Thyroid gland (tissue), 4 donors: ENCODE data around the gene OR2T29. TPM values are rescaled to one million over a fixed set of nuclear protein-coding genes. Genes with fewer than 3 reads are reported as not detected.
"Not testable (repeated sequence)": the region's sequence is repeated elsewhere in the genome, so short reads cannot be mapped to it uniquely, and the experiment has no call there.

Source experiments
- DNase-seq, 2 donors: peaks; one replicate each; pipeline ENCODE4 v3.0.0-alpha.2; 2019
- H3K27ac ChIP-seq, 3 donors: fragments of 200-600 bp; sonication (generic); 1 replicate in 2 of 3; 2 replicates in 1 of 3; pipeline ENCODE4 v1.5.1; 2016 to 2019; ENCODE audit warnings: mild to moderate bottlenecking in 1 of 3, moderate library complexity in 1 of 3
- H3K27me3 ChIP-seq: fragments of 200-600 bp; sonication (generic); one replicate; pipeline ENCODE4 v1.5.1; 2019
- H3K36me3 ChIP-seq, 2 donors: fragments of 200-600 bp; sonication (generic); one replicate each; pipeline ENCODE4 v1.5.1; 2016 to 2019
- H3K4me1 ChIP-seq, 2 donors: fragments of 200-600 bp; sonication (generic); one replicate each; pipeline ENCODE4 v1.5.1; 2017 to 2019
- H3K4me3 ChIP-seq, 3 donors: fragments of 200-600 bp; sonication (generic); replicated peaks in 1 of 3; 1 replicate in 2 of 3; 2 replicates in 1 of 3; pipeline ENCODE4 v1.5.1; 2016; ENCODE audit warnings: mild to moderate bottlenecking in 1 of 3
- H3K9me3 ChIP-seq: fragments of 200-600 bp; sonication (generic); one replicate; pipeline ENCODE4 v1.5.1; 2017
- CTCF ChIP-seq, 6 experiments: fragments of 200-600 bp in 3 of 6; fragments of 450-650 bp in 3 of 6; sonication (generic) in 3 of 6; IDR thresholded peaks; one replicate each; pipeline ENCODE4 v1.5.1; 2016 to 2019; ENCODE audit warnings: antibody characterized with exemption in 6 of 6, mild to moderate bottlenecking in 2 of 6, inconsistent platforms in 1 of 6, moderate library complexity in 1 of 6
- POLR2A ChIP-seq, 2 donors: fragments of 450-650 bp; IDR thresholded peaks; one replicate each; pipeline ENCODE4 v1.6.1; 2017; ENCODE audit warnings: antibody characterized with exemption in 2 of 2, mild to moderate bottlenecking in 2 of 2, moderate library complexity in 1 of 2
- WGBS, 2 donors: methylation state at CpG; one replicate each; pipeline ENCODE4 v1.1.5; 2017; 5-methylcytosine and 5-hydroxymethylcytosine counted together
- intact Hi-C: fragments of 100-400 bp; cut with DNase I; formaldehyde crosslinking; loops from one replicate; pipeline ENCODE4 v1.15.1; 2023
- small RNA-seq: library from RNA; depleted of rRNA; stranded (forward); fragments of <200 nt; gene quantifications from one replicate; pipeline ENCODE3, GENCODE V24; 2016
- total RNA-seq, 4 donors: library from RNA; depleted of rRNA; stranded (reverse); fragments of >200 nt; gene quantifications; one replicate each; pipeline ENCODE4 v1.2.3, GENCODE V29; 2016

The OR2T29 gene
- total RNA-seq, 4 donors from 2014 or later = not detected

- no peak for DNase-seq
- no peaks in the 10 kb centered on the region for H3K9me3 ChIP-seq
- no peaks in the 10 kb centered on the region for H3K36me3 ChIP-seq
- no peaks in the 10 kb centered on the region for H3K4me1 ChIP-seq
- no peak overlapping the region for H3K4me3 ChIP-seq
- WGBS, 2 donors = 90% methylated on average over 12 of the region's 12 CpGs
- intact Hi-C loops = no loop called here
- no peak overlapping the region for H3K27ac ChIP-seq
- H3K27me3 ChIP-seq = no peaks in the 10 kb centered on the region
- no peak for TF ChIP-seq CTCF (IDR thresholded peaks at IDR 0.05)
- no peak for TF ChIP-seq POLR2A (IDR thresholded peaks at IDR 0.05)
These were observed 40.7 kb downstream of the OR2T29 start for GRCh38 chr1:248521856-248522255.

- H3K36me3 ChIP-seq, H3K27me3 ChIP-seq, H3K4me1 ChIP-seq, intact Hi-C loops, H3K9me3 ChIP-seq, H3K27ac ChIP-seq, H3K4me3 ChIP-seq, DNase-seq: not testable (repeated sequence)
These were observed 52.4 kb downstream of the OR2T29 start for GRCh38 chr1:248510217-248510616.

GRCh38 chr1:248507773-248508172 lies 54.8 kb downstream of the OR2T29 start, which contains the start of gene OR2G6:
Gene OR2G6 (plus strand): TSS chr1:248508073. CDS start chr1:248521647, 13,574 bp downstream.
- DNase-seq, H3K9me3 ChIP-seq, H3K4me3 ChIP-seq, H3K4me1 ChIP-seq, H3K27ac ChIP-seq, H3K27me3 ChIP-seq, intact Hi-C loops, H3K36me3 ChIP-seq: not testable (repeated sequence)
- no CpG with 5 or more reads among the region's 2 CpGs for WGBS, 2 donors

Small RNA genes lying within 50 kb of the gene (small RNA-seq; reads per million reads assigned to genes)
- gene RF00019 = not detected

Other genes with a start within 250 kb of the OR2T29 start
- not detected for gene OR2M7, start 238.2 kb downstream of the OR2T29 start, total RNA-seq
- gene OR14C36, start 214.0 kb downstream of the OR2T29 start, total RNA-seq = not detected
- gene OR2T4, start 201.1 kb downstream of the OR2T29 start, total RNA-seq = not detected
- not detected for gene OR2T6, start 187.0 kb downstream of the OR2T29 start, total RNA-seq
- gene OR2T1, start 159.7 kb downstream of the OR2T29 start, total RNA-seq = not detected
- gene OR2T2, start 117.1 kb downstream of the OR2T29 start, total RNA-seq = not detected
- not detected for gene OR2T3, start 89.4 kb downstream of the OR2T29 start, total RNA-seq
- gene OR2T5, start 74.2 kb downstream of the OR2T29 start, total RNA-seq = not detected
- gene OR2G6, start 54.7 kb downstream of the OR2T29 start, total RNA-seq = not detected
- not detected for gene OR2T34, start 12.0 kb upstream of the OR2T29 start, total RNA-seq
- not detected for gene OR2T10, start 34.9 kb upstream of the OR2T29 start, total RNA-seq
- gene OR2T11, start 72.3 kb upstream of the OR2T29 start, total RNA-seq = not detected
- not detected for gene OR2T35, start 82.5 kb upstream of the OR2T29 start, total RNA-seq
- not detected for gene OR2T27, start 92.8 kb upstream of the OR2T29 start, total RNA-seq
- not detected for gene OR14I1, start 140.0 kb upstream of the OR2T29 start, total RNA-seq
- not detected for gene LYPD8, start 193.0 kb upstream of the OR2T29 start, total RNA-seq